GM15510 (cell line): ENCODE data around the gene LMOD2.

Experiments used
- POLR2A ChIP-seq: IDR thresholded peaks from 3 replicates; pipeline ENCODE4 v1.6.1; 2011; ENCODE audit warnings: borderline replicate concordance; ENCODE audit not compliant: insufficient read length; ENCODE audit errors: extremely low read depth

The LMOD2 gene

DNA sequence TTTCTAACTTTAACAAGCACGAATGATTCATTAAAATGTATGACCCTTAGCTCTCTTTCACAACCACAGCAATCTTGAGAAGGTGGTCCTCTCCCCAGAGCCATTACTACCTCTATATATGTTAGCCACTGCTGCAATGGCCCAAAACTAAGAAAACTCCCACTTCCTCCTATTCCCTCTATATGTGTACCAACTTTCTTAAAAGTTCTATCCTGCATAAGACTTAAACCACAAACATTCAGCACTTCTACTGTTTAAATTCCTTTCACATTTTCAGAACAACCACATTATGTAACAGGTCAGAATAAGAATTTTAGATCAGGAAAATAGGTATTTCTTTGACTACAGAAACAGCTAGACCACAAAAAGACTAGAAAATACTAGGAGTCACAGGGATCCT is 57.0 kb downstream of the LMOD2 start:
- TF ChIP-seq POLR2A: no peak
